Kidney epithelial cell (primary cell): ENCODE measurements around the gene PALLD. TPM values are rescaled to one million over a fixed set of nuclear protein-coding genes. Genes with fewer than 3 reads are reported as not detected.

Source experiments
- DNase-seq: peaks from one replicate; pipeline ENCODE4 v3.0.0-alpha.2; 2010; ENCODE audit warnings: low read depth
- H3K27me3 ChIP-seq: 2 replicates; pipeline ENCODE4 v1.6.0; 2011; ENCODE audit warnings: low read length; ENCODE audit not compliant: control insufficient read depth, insufficient read depth
- H3K36me3 ChIP-seq: 2 replicates; pipeline ENCODE4 v1.5.1; 2011; ENCODE audit warnings: low read length; ENCODE audit not compliant: control insufficient read depth, insufficient read depth
- H3K4me3 ChIP-seq: 2 replicates; pipeline ENCODE4 v1.5.1; 2011; ENCODE audit warnings: low read depth, mild to moderate bottlenecking, control low read depth, low read length
- CTCF ChIP-seq: IDR thresholded peaks from 2 replicates; pipeline ENCODE4 v1.5.1; 2011; ENCODE audit warnings: mild to moderate bottlenecking, moderate library complexity, low read length, control low read depth, inconsistent platforms; ENCODE audit not compliant: insufficient read depth, poor library complexity, severe bottlenecking
- total RNA-seq: library from RNA; depleted of rRNA; stranded (reverse); fragments of >200 nt; gene quantifications from 2 replicates; pipeline ENCODE4 v1.2.3, GENCODE V29; 2015

PALLD gene
- total RNA-seq, 1 donor from 2014 or later: 77.4 TPM

- TF ChIP-seq CTCF: no peak
- Histone ChIP-seq H3K36me3 (no peaks in the 10 kb centered on the region), H3K4me3 (no peak overlapping the region), H3K27me3 (no peaks in the 10 kb centered on the region)
- DNase-seq: no peak
Observed at GRCh38 chr4:168787334-168787733, 290.5 kb downstream of the PALLD start.

GRCh38 chr4:168787801-168788595 is 291.1 kb downstream of the PALLD start:
- no peaks in the 10 kb centered on the region for H3K36me3 ChIP-seq
- no peaks in the 10 kb centered on the region for H3K27me3 ChIP-seq
- DNase-seq: no peak
- H3K4me3 ChIP-seq: no peak overlapping the region
- no peak for TF ChIP-seq CTCF

DNA sequence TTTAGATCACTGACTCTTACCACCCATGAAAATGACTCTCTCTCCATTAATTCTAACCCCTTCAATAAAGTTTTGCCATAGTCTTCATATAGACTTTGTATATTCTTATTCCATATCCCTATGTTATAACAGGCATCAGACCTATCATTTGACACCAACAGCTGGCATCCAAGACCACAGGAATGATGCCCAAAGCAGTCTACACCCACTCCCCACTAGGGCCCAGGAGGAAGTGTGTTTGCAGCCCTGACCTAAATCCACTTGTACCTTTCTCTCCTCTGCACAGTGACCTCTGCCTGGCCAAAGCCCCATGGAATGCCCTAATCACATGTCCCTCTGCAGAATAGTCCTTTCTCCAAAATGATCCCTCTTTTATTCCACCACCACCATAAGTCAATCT is 294.0 kb downstream of the PALLD start:
- no peak for TF ChIP-seq CTCF
- Histone ChIP-seq H3K4me3 (no peak overlapping the region), H3K36me3 (no peaks in the 10 kb centered on the region), H3K27me3 (no peaks in the 10 kb centered on the region)
- DNase-seq: no peak

DNA sequence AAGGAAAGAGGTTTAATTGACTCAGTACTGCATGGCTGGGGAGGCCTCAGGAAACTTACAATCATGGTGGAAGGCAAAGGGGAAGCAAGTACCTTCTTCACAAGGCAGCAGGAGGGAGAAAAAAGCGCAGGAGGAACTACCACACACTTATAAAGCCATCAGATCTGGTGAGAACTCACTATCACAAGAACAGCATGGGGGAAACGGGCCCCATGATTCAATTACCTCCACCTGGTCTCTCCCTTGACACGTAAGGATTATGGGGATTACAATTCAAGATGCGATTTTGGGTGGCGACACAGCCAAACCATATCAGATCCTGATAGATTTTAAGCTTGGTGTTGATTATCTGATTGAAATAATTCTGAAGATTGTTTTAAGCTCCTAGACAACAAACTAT is 294.5 kb downstream of the PALLD start:
- TF ChIP-seq CTCF: no peak
- no peak for DNase-seq
- Histone ChIP-seq H3K27me3 (no peaks in the 10 kb centered on the region), H3K36me3 (no peaks in the 10 kb centered on the region), H3K4me3 (no peak overlapping the region)

DNA sequence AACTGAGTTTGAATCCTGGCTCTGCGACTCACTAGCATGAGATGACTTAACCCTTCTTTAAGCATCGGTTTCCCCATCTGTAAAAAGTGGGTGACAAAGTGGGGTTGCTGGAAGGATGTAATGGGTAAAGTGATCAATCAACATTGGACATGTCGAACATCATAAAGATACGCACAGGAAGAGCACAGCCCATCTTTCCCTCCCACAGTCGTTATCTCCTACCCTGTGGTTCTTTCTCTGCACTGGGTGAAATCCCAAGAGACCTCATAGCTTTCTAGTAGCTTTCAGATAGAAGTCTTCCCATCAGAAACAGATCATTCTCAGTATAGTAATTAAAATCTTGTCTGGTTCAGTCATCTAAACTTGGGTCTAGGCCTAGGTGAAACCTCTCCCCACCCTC is 296.7 kb downstream of the PALLD start:
- H3K36me3 ChIP-seq: no peaks in the 10 kb centered on the region
- no peak for DNase-seq
- H3K27me3 ChIP-seq: no peaks in the 10 kb centered on the region
- no peak overlapping the region for H3K4me3 ChIP-seq
- no peak for TF ChIP-seq CTCF

- no peak for TF ChIP-seq CTCF
- no peak for DNase-seq
- H3K36me3 ChIP-seq: no peaks in the 10 kb centered on the region
Observed at GRCh38 chr4:168794092-168794707, 297.3 kb downstream of the PALLD start.

More at GRCh38 chr4:168794092-168794707, 297.3 kb downstream of the PALLD start:
- Histone ChIP-seq H3K4me3 (no peak overlapping the region), H3K27me3 (no peaks in the 10 kb centered on the region)
